Osteocyte (in vitro differentiated cells): ENCODE data around the gene SLC25A13. TPM values are rescaled to one million over a fixed set of nuclear protein-coding genes. Genes with fewer than 3 reads are reported as not detected.

Source experiments
- DNase-seq: peaks from one replicate; pipeline ENCODE4 v3.0.0; 2021; ENCODE audit warnings: mixed read lengths; ENCODE audit not compliant: unreplicated experiment; ENCODE audit errors: extremely low spot score
- H3K27ac Mint-ChIP-seq: one replicate; pipeline ENCODE4 v1.8.0; 2021; ENCODE audit warnings: mild to moderate bottlenecking, mixed read lengths; ENCODE audit not compliant: unreplicated experiment
- H3K27me3 Mint-ChIP-seq: one replicate; pipeline ENCODE4 v1.8.0; 2021; ENCODE audit warnings: mixed read lengths; ENCODE audit not compliant: unreplicated experiment
- H3K36me3 Mint-ChIP-seq: one replicate; pipeline ENCODE4 v1.8.0; 2021; ENCODE audit warnings: mixed read lengths; ENCODE audit not compliant: unreplicated experiment
- H3K4me1 Mint-ChIP-seq: one replicate; pipeline ENCODE4 v1.8.0; 2021; ENCODE audit warnings: mixed read lengths; ENCODE audit not compliant: unreplicated experiment
- H3K4me3 Mint-ChIP-seq: one replicate; pipeline ENCODE4 v1.8.0; 2021; ENCODE audit warnings: mild to moderate bottlenecking, moderate library complexity, mixed read lengths; ENCODE audit not compliant: unreplicated experiment
- H3K9me3 Mint-ChIP-seq: one replicate; pipeline ENCODE4 v1.8.0; 2021; ENCODE audit warnings: mixed read lengths; ENCODE audit not compliant: unreplicated experiment
- total RNA-seq: library from RNA; stranded (reverse); gene quantifications from 2 replicates; pipeline ENCODE4 v1.2.1, GENCODE V29; 2021
- TF ChIP-seq, protein P1 (sequence below): fragments of 200-600 bp; sonication (generic); IDR thresholded peaks from 2 replicates; pipeline ENCODE4 v1.5.0; 2021; ENCODE audit warnings: antibody characterized with exemption, mild to moderate bottlenecking, moderate library complexity

Gene SLC25A13
- total RNA-seq, 1 donor from 2014 or later, result 29.3 TPM

GRCh38 chr7:96216373-96216772 lies 105.5 kb downstream of the SLC25A13 start:
- H3K36me3 Mint-ChIP-seq, result no peaks in the 10 kb centered on the region
- H3K9me3 Mint-ChIP-seq, result peaks cover 6% of the 10 kb centered on the region
- TF ChIP-seq, protein P1, sequence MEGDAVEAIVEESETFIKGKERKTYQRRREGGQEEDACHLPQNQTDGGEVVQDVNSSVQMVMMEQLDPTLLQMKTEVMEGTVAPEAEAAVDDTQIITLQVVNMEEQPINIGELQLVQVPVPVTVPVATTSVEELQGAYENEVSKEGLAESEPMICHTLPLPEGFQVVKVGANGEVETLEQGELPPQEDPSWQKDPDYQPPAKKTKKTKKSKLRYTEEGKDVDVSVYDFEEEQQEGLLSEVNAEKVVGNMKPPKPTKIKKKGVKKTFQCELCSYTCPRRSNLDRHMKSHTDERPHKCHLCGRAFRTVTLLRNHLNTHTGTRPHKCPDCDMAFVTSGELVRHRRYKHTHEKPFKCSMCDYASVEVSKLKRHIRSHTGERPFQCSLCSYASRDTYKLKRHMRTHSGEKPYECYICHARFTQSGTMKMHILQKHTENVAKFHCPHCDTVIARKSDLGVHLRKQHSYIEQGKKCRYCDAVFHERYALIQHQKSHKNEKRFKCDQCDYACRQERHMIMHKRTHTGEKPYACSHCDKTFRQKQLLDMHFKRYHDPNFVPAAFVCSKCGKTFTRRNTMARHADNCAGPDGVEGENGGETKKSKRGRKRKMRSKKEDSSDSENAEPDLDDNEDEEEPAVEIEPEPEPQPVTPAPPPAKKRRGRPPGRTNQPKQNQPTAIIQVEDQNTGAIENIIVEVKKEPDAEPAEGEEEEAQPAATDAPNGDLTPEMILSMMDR, result no peak
- H3K4me1 Mint-ChIP-seq, result peaks cover 5% of the 10 kb centered on the region
- H3K27me3 Mint-ChIP-seq, result no peaks in the 10 kb centered on the region
- no peak for DNase-seq
- no peak overlapping the region for H3K27ac Mint-ChIP-seq
- no peak overlapping the region for H3K4me3 Mint-ChIP-seq

- no peak for DNase-seq
- TF ChIP-seq, protein P1, result no peak
- Mint-ChIP-seq H3K36me3 (peaks cover 3% of the 10 kb centered on the region), H3K4me1 (peaks cover 2% of the 10 kb centered on the region), H3K4me3 (no peak overlapping the region), H3K27me3 (no peaks in the 10 kb centered on the region), H3K9me3 (peaks cover 6% of the 10 kb centered on the region), H3K27ac (no peak overlapping the region)
Measured at GRCh38 chr7:96212474-96212873, 109.4 kb downstream of the SLC25A13 start.

DNA sequence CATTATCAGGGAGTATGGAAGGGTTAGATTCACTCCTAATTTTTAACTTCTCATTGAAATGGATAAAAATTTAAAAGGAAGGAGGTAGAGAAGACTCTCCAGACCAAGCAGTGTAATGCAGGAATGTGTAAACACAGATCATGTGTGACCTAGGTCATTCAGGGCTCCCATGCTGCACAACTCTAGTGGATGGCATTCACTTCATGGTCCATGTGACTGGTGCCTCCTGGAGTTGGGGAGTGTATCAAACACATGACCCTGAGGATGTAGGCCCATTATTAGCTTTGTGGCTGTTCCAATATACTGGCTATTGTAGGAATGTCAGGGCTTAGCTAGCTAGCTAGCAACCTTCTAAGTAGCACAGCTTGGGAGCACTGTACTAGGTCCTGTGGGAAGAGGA lies 109.9 kb downstream of the SLC25A13 start:
- no peaks in the 10 kb centered on the region for H3K27me3 Mint-ChIP-seq
- H3K9me3 Mint-ChIP-seq, result peaks cover 6% of the 10 kb centered on the region
- H3K4me1 Mint-ChIP-seq, result peaks cover 2% of the 10 kb centered on the region
- H3K4me3 Mint-ChIP-seq, result no peak overlapping the region
- TF ChIP-seq, protein P1, result no peak
- H3K36me3 Mint-ChIP-seq, result peaks cover 6% of the 10 kb centered on the region
- DNase-seq, result no peak
- no peak overlapping the region for H3K27ac Mint-ChIP-seq

GRCh38 chr7:96205665-96206064 lies 116.2 kb downstream of the SLC25A13 start:
- Mint-ChIP-seq H3K36me3 (peaks cover 9% of the 10 kb centered on the region), H3K9me3 (no peaks in the 10 kb centered on the region), H3K4me1 (peaks cover 2% of the 10 kb centered on the region), H3K27me3 (no peaks in the 10 kb centered on the region), H3K4me3 (no peak overlapping the region), H3K27ac (no peak overlapping the region)
- TF ChIP-seq, protein P1, result no peak
- DNase-seq, result no peak

DNA sequence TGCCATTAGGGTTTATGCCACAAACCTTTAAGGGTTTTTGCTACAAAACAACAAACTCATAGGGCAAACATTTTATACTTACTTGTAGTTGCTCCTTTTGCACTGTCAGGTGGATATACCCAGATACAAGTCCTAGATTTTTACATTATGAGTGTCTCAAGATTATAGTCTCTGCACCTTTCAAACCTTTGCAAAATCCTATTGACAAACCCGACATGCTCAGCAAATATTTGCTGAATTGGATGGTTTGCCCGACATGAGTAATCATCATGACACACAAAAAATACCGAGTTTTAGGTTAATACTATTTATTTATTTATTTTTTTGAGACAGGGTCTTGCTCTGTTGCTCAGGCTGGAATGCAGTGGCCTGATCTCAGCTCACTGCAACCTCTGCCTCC lies 117.3 kb downstream of the SLC25A13 start:
- Mint-ChIP-seq H3K4me1 (peaks cover 3% of the 10 kb centered on the region), H3K36me3 (peaks cover 9% of the 10 kb centered on the region), H3K9me3 (no peaks in the 10 kb centered on the region), H3K27ac (no peak overlapping the region), H3K27me3 (no peaks in the 10 kb centered on the region), H3K4me3 (no peak overlapping the region)
- no peak for DNase-seq
- TF ChIP-seq, protein P1, result no peak
